HCT116 (cell line): ENCODE measurements around the gene PLEKHA4. TPM values are rescaled to one million over a fixed set of nuclear protein-coding genes. Genes with fewer than 3 reads are reported as not detected.

Source experiments
- ATAC-seq: fragments of 200-7000 bp; cut with Tn5 transposase; 2 replicates; pipeline ENCODE4 v1.9.1; 2020; ENCODE audit warnings: mild to moderate bottlenecking, moderate library complexity
- BruUV-seq: library from RNA; stranded (reverse); fragments of 400-500 nt; replicated peaks from 2 replicates; lab custom pipeline; 2021; lab: Mats Ljungman, UMichigan
- CTCF ChIA-PET: fragments of 300-600 bp; sonication (Branson Sonifier 250); formaldehyde crosslinking; loops from one replicate; lab custom pipeline; 2021; ENCODE audit warnings: antibody characterized with exemption; lab: Charles Lee
- POLR2A ChIA-PET: fragments of 300-600, 350-600 bp; sonication (Branson Sonifier 250); formaldehyde crosslinking; loops from one replicate; lab custom pipeline; 2021; ENCODE audit warnings: antibody characterized with exemption; lab: Charles Lee
- RAD21 ChIA-PET, 2 experiments: fragments of 300-600 bp; sonication (Branson Sonifier 250); formaldehyde crosslinking; loops; one replicate each; lab custom pipeline; 2023; ENCODE audit warnings: low total read pairs in 2 of 2; ENCODE audit not compliant: uncharacterized antibody in 2 of 2, unreplicated experiment in 2 of 2, low non-redundant PET in 1 of 2; lab: Charles Lee
- DNase-seq: peaks from one replicate; pipeline ENCODE4 v3.0.0-alpha.2; 2010; ENCODE audit warnings: low read depth, low spot score
- H2AFZ ChIP-seq: fragments of 200-600 bp; shearing (Covaris generic), sonication (generic); 2 replicates; pipeline ENCODE4 v1.6.1; 2017; ENCODE audit warnings: low read depth, mixed run types, mixed read lengths, antibody characterized with exemption, low read length; ENCODE audit not compliant: poor library complexity, severe bottlenecking
- H3K27ac ChIP-seq: 2 replicates; pipeline ENCODE4 v1.5.1; 2012; ENCODE audit warnings: low read depth, low read length
- H3K27me3 ChIP-seq: fragments of 200-600 bp; sonication (generic); 2 replicates; pipeline ENCODE4 v1.6.1; 2016; ENCODE audit warnings: mixed run types, low read length, mixed read lengths; ENCODE audit not compliant: insufficient read depth
- H3K36me3 ChIP-seq, 2 experiments: fragments of 200-500 bp in 1 of 2; fragments of 200-600 bp in 1 of 2; sonication (Bioruptor generic) in 1 of 2; sonication (generic) in 1 of 2; 2 replicates each; pipeline versions ENCODE4 v1.5.1 to v1.6.1; 2014 to 2016; ENCODE audit warnings: low read length in 2 of 2, inconsistent platforms in 1 of 2, mixed read lengths in 1 of 2, mixed run types in 1 of 2; ENCODE audit not compliant: insufficient read depth in 2 of 2, control insufficient read depth in 1 of 2
- H3K4me1 ChIP-seq, 2 experiments: fragments of 200-600 bp in 1 of 2; sonication (generic) in 1 of 2; 2 replicates each; pipeline versions ENCODE4 v1.5.1 to v1.6.1; 2012 to 2017; ENCODE audit warnings: low read length in 2 of 2, inconsistent platforms in 1 of 2, mild to moderate bottlenecking in 1 of 2, mixed read lengths in 1 of 2, mixed run types in 1 of 2, moderate library complexity in 1 of 2; ENCODE audit not compliant: insufficient read depth in 2 of 2, control insufficient read depth in 1 of 2
- H3K4me2 ChIP-seq: fragments of 200-600 bp; sonication (generic); 2 replicates; pipeline ENCODE4 v1.6.1; 2017; ENCODE audit warnings: mixed run types, low read length, mixed read lengths
- H3K4me3 ChIP-seq, 2 experiments: fragments of 200-600 bp in 1 of 2; sonication (generic) in 1 of 2; replicated peaks in 1 of 2; 2 replicates each; pipeline ENCODE4 v1.5.1; 2011 to 2016; ENCODE audit warnings: low read length in 2 of 2, control low read depth in 1 of 2, low read depth in 1 of 2, mild to moderate bottlenecking in 1 of 2, mixed read lengths in 1 of 2, mixed run types in 1 of 2
- H3K79me2 ChIP-seq: fragments of 200-600 bp; sonication (generic); 2 replicates; pipeline ENCODE4 v1.6.1; 2017; ENCODE audit warnings: mild to moderate bottlenecking, mixed run types, low read length, moderate library complexity, mixed read lengths; ENCODE audit not compliant: insufficient read depth
- H3K9ac ChIP-seq: fragments of 200-600 bp; sonication (generic); 2 replicates; pipeline ENCODE4 v1.6.1; 2016; ENCODE audit warnings: low read length, mixed read lengths
- H3K9me2 ChIP-seq: fragments of 200-600 bp; sonication (generic), shearing (Covaris generic); 2 replicates; pipeline ENCODE4 v1.6.1; 2017; ENCODE audit warnings: mixed run types, mild to moderate bottlenecking, moderate library complexity; ENCODE audit not compliant: insufficient read depth
- H3K9me3 ChIP-seq, 2 experiments: fragments of 200-500 bp in 1 of 2; fragments of 200-600 bp in 1 of 2; sonication (Bioruptor generic) in 1 of 2; sonication (generic) in 1 of 2; 2 replicates each; pipeline ENCODE4 v1.6.1; 2014 to 2017; ENCODE audit warnings: low read length in 2 of 2, mixed read lengths in 2 of 2, inconsistent platforms in 1 of 2, low read depth in 1 of 2, mild to moderate bottlenecking in 1 of 2, mixed run types in 1 of 2, moderate library complexity in 1 of 2; ENCODE audit not compliant: control insufficient read depth in 1 of 2, insufficient read depth in 1 of 2
- H4K20me1 ChIP-seq: fragments of 200-600 bp; sonication (generic), shearing (Covaris generic); 2 replicates; pipeline ENCODE4 v1.6.1; 2017; ENCODE audit warnings: mixed run types, mild to moderate bottlenecking, moderate library complexity; ENCODE audit not compliant: insufficient read depth
- CTCF ChIP-seq, 3 experiments: fragments of 200-600 bp in 1 of 3; sonication (generic) in 1 of 3; IDR thresholded peaks in 2 of 3; conservative IDR thresholded peaks in 1 of 3; 2 replicates each; pipeline ENCODE4 v1.5.1; 2012 to 2017; ENCODE audit warnings: low read depth in 2 of 3, low read length in 2 of 3, antibody characterized with exemption in 1 of 3, borderline replicate concordance in 1 of 3, control low read depth in 1 of 3, mild to moderate bottlenecking in 1 of 3, mixed read lengths in 1 of 3, mixed run types in 1 of 3, moderate library complexity in 1 of 3; ENCODE audit not compliant: insufficient read depth in 1 of 3
- EGR1 ChIP-seq: IDR thresholded peaks from 2 replicates; pipeline ENCODE4 v1.6.1; 2012; ENCODE audit warnings: low read depth
- POLR2AphosphoS5 ChIP-seq: IDR thresholded peaks from 2 replicates; pipeline ENCODE4 v1.6.1; 2011; ENCODE audit warnings: mild to moderate bottlenecking, low read depth, low read length, moderate library complexity
- SIN3A ChIP-seq: IDR thresholded peaks from 2 replicates; pipeline ENCODE4 v1.6.1; 2012; ENCODE audit warnings: low read depth
- SP1 ChIP-seq: IDR thresholded peaks from 2 replicates; pipeline ENCODE4 v1.6.1; 2012; ENCODE audit warnings: low read depth
- intact Hi-C: fragments of 100-400 bp; cut with micrococcal nuclease; formaldehyde crosslinking; loops from 2 replicates; pipeline ENCODE4 v1.10.0; 2022
- total RNA-seq: library from RNA; stranded (reverse); gene quantifications from one replicate; pipeline ENCODE4 v1.2.1, GENCODE V29; 2021; ENCODE audit not compliant: unreplicated experiment

PLEKHA4 gene
- total RNA-seq, 1 experiment from 2014 or later: 20.4 TPM

DNA sequence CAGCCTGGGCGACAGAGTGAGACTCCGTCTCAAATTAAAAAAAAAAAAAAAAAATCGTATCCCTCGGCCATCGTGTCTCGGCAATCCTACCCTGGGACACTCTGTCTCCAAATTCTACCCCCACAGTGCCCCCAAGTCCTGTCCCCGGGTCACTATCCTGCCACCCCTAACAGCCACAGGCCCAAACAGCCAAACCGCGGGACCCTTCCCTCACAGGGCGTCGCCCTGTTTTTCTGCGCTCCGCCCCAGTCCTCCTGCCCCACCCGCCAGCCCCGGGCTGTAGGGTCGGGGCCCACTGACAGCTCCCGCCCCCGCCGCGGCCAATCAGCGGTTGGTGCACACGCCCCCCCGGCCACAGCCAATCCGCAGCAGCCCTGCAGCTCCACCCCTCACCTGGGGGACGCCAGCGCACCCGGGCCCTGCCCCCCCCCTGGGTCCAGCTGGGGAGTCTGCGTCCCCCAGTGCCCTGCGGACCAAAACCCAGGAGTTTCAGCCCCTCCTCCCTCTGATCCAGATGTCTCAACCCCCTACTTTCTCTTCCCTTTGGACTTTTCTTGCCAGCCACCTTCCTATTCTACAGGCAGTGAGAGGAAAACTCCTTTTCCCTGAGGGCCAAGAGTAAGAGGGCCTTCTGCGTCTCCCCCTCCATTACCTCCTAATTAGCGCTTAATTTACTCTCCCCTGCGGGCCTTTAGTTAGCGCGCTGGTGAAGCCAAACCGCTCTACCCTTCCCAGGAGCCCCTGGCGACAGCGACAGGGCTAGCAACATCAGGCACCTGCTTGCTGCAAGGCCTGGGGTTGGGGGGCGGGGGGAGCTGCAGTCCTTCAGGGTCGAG is 56.1 kb downstream of the PLEKHA4 start:
- intact Hi-C loops: no loop called here
- no peaks in the 10 kb centered on the region for H4K20me1 ChIP-seq
- ChIA-PET POLR2A (interaction anchor here (0.6 to 1.1 kb wide), 4 partner anchors 11 to 167 kb away, joined by 3 to 5 read pairs (median 3); partner anchors contain the start of gene CA11), CTCF (interaction anchor here (0.9 to 1.1 kb wide), 5 partner anchors 15 to 181 kb away, joined by 3 to 7 read pairs (median 3); partner anchors contain the start of genes GYS1 and RUVBL2), RAD21 (no interaction called here)
- peaks cover 27 to 36% of the 10 kb centered on the region in 2 experiments for H3K4me1 ChIP-seq
- peak; percentile 79 for ATAC-seq
- H3K4me2 ChIP-seq: peak overlapping the region; percentile 79
- H3K27ac ChIP-seq: peak overlapping the region; percentile 36; the same call in 1 of the 2 replicates
- peak; percentile 70 for TF ChIP-seq POLR2AphosphoS5
- no peak for TF ChIP-seq CTCF (IDR thresholded peaks at IDR 0.05 in 2 of 3, conservative IDR thresholded peaks at IDR 0.05 in 1 of 3; ENCODE audit: borderline replicate concordance in 1 of 3, insufficient read depth in 1 of 3, low read depth in 2 of 3, low read length in 2 of 3)
- peak; percentile 64; the same call in 1 of the 2 replicates for TF ChIP-seq SIN3A
- TF ChIP-seq EGR1: peak; percentile 73
- peak; percentile 78 for TF ChIP-seq SP1
- no peak overlapping the region for H2AFZ ChIP-seq
- no peak for DNase-seq
- H3K9me3 ChIP-seq: no peaks in the 10 kb centered on the region
- peaks cover 0 to 4% of the 10 kb centered on the region in 2 experiments; a peak in 1 of 4 replicates for H3K36me3 ChIP-seq
- peaks cover 26% of the 10 kb centered on the region; the same call in 1 of the 2 replicates for H3K79me2 ChIP-seq
- H3K4me3 ChIP-seq: peak overlapping the region; percentile 56 to 80
- H3K9ac ChIP-seq: peak overlapping the region; percentile 44; the same call in 1 of the 2 replicates
- H3K27me3 ChIP-seq: no peaks in the 10 kb centered on the region
- no peaks in the 10 kb centered on the region for H3K9me2 ChIP-seq
- no TSS peak for BruUV-seq
